MM.1S (cell line): ENCODE results near the gene ABCD1.
A peak's percentile ranks its signal among the peaks of the same experiment; 100 is the strongest.

ENCODE experiments used
- DNase-seq: peaks from one replicate; pipeline ENCODE4 v3.0.0-alpha.2; 2015
- H2AFZ ChIP-seq: fragments of 300-600 bp; sonication (generic); 2 replicates; pipeline ENCODE4 v1.6.0; 2016; ENCODE audit warnings: antibody characterized with exemption, low read length
- H3F3A ChIP-seq: fragments of 300-600 bp; sonication (generic); 2 replicates; pipeline ENCODE4 v1.6.1; 2016; ENCODE audit warnings: mild to moderate bottlenecking, antibody characterized with exemption, low read length, moderate library complexity, mixed read lengths; ENCODE audit not compliant: insufficient read depth
- H3K27ac ChIP-seq: fragments of 300-600 bp; sonication (generic); 2 replicates; pipeline ENCODE4 v1.5.1; 2016; ENCODE audit warnings: mild to moderate bottlenecking, low read length
- H3K27me3 ChIP-seq: fragments of 300-600 bp; sonication (generic); replicated peaks from 2 replicates; pipeline ENCODE4 v1.6.0; 2016; ENCODE audit warnings: low read length; ENCODE audit not compliant: insufficient read depth
- H3K36me3 ChIP-seq: fragments of 300-600 bp; sonication (generic); replicated peaks from 2 replicates; pipeline ENCODE4 v1.6.1; 2016; ENCODE audit warnings: mild to moderate bottlenecking, low read length, mixed read lengths; ENCODE audit not compliant: insufficient read depth
- H3K4me1 ChIP-seq: fragments of 300-600 bp; sonication (generic); 2 replicates; pipeline ENCODE4 v1.6.1; 2016; ENCODE audit warnings: low read length, mixed read lengths
- H3K4me2 ChIP-seq: fragments of 300-600 bp; sonication (generic); 2 replicates; pipeline ENCODE4 v1.6.0; 2016; ENCODE audit warnings: low read depth, low read length
- H3K4me3 ChIP-seq: fragments of 300-600 bp; sonication (generic); 2 replicates; pipeline ENCODE4 v1.5.1; 2016; ENCODE audit warnings: low read length, mixed read lengths
- H3K79me2 ChIP-seq: fragments of 300-600 bp; sonication (generic); 2 replicates; pipeline ENCODE4 v1.6.1; 2016; ENCODE audit warnings: mixed run types, low read length, mixed read lengths
- H3K9ac ChIP-seq: fragments of 300-600 bp; sonication (generic); 2 replicates; pipeline ENCODE4 v1.6.1; 2016; ENCODE audit warnings: low read length, mixed read lengths
- H3K9me2 ChIP-seq: fragments of 300-600 bp; sonication (generic); replicated peaks from 2 replicates; pipeline ENCODE4 v1.6.1; 2016; ENCODE audit warnings: mild to moderate bottlenecking, low read length, mixed read lengths; ENCODE audit not compliant: insufficient read depth
- H3K9me3 ChIP-seq: fragments of 300-600 bp; sonication (generic); replicated peaks from 2 replicates; pipeline ENCODE4 v1.6.1; 2016; ENCODE audit warnings: mild to moderate bottlenecking, low read length, mixed read lengths; ENCODE audit not compliant: insufficient read depth
- H4K20me1 ChIP-seq: fragments of 300-600 bp; sonication (generic); 2 replicates; pipeline ENCODE4 v1.6.1; 2016; ENCODE audit warnings: mild to moderate bottlenecking, low read length, moderate library complexity, mixed read lengths; ENCODE audit not compliant: insufficient read depth
- EZH2 ChIP-seq: fragments of 300-600 bp; sonication (generic); optimal IDR thresholded peaks from 2 replicates; pipeline ENCODE3; 2017; ENCODE audit warnings: low read depth, mild to moderate bottlenecking, antibody characterized with exemption, low read length, mixed read lengths
- EZH2phosphoT487 ChIP-seq: fragments of 300-600 bp; sonication (generic); IDR thresholded peaks from 2 replicates; pipeline ENCODE4 v1.6.1; 2018; ENCODE audit warnings: antibody characterized with exemption, low read length
- TF ChIP-seq, protein P1 (sequence below): fragments of 300-600 bp; sonication (generic); IDR thresholded peaks from 2 replicates; pipeline ENCODE4 v1.5.1; 2016; ENCODE audit warnings: antibody characterized with exemption, low read length, mixed read lengths

The ABCD1 gene

DNA sequence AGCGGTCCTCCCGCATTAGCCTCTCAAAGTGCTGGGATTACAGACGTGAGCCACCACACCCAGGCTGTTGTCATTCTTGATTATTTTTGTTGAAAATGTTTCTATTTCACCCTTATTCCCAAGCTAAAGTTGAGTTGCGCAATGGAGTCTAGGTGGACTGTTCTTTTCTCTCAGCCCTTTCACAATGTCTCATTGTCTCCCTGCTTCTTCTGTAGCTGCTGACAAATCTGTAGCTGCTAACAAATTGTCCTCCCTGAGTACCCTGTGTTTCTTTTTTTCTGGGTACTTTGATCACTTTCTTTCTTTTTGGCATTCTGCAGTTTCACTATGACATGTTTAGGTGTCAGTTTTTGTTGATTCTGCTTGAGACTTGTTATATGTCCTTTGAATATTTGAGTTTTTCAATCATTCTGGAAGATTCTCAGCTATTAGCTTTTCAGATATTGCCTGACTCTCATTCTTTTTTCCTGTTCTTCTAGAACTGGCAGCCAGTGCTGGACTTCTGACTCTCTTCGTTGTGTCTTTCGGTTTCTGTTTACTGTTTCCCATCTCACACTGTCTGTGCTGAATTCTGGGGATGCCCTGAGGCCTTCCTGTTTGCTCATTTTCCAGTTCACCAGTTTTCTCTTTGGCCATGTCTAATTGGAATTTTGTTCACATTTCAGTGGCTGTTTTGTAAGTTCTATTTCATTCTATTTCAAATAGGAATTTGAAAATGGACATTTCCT is 6.6 kb downstream of the ABCD1 start:
- no peaks in the 10 kb centered on the region for H3K27me3 ChIP-seq
- H3F3A ChIP-seq = peaks cover 9% of the 10 kb centered on the region
- peaks cover 23% of the 10 kb centered on the region for H3K4me1 ChIP-seq
- peak overlapping the region; percentile 18; the same call in 1 of the 2 replicates for H3K9ac ChIP-seq
- H4K20me1 ChIP-seq = no peaks in the 10 kb centered on the region
- H3K9me2 ChIP-seq = no peaks in the 10 kb centered on the region
- H3K36me3 ChIP-seq = no peaks in the 10 kb centered on the region
- peak overlapping the region; percentile 26; the same call in 1 of the 2 replicates for H3K4me3 ChIP-seq
- peak overlapping the region; percentile 76; the same call in 1 of the 2 replicates for H3K4me2 ChIP-seq
- H3K27ac ChIP-seq = peak overlapping the region; percentile 52; the same call in 1 of the 2 replicates
- peaks cover 3% of the 10 kb centered on the region; the same call in 1 of the 2 replicates for H3K79me2 ChIP-seq
- TF ChIP-seq EZH2 = no peak
- TF ChIP-seq, protein P1, sequence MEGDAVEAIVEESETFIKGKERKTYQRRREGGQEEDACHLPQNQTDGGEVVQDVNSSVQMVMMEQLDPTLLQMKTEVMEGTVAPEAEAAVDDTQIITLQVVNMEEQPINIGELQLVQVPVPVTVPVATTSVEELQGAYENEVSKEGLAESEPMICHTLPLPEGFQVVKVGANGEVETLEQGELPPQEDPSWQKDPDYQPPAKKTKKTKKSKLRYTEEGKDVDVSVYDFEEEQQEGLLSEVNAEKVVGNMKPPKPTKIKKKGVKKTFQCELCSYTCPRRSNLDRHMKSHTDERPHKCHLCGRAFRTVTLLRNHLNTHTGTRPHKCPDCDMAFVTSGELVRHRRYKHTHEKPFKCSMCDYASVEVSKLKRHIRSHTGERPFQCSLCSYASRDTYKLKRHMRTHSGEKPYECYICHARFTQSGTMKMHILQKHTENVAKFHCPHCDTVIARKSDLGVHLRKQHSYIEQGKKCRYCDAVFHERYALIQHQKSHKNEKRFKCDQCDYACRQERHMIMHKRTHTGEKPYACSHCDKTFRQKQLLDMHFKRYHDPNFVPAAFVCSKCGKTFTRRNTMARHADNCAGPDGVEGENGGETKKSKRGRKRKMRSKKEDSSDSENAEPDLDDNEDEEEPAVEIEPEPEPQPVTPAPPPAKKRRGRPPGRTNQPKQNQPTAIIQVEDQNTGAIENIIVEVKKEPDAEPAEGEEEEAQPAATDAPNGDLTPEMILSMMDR = no peak
- no peak for TF ChIP-seq EZH2phosphoT487
- H2AFZ ChIP-seq = no peak overlapping the region
- DNase-seq = peak; percentile 15
- no peaks in the 10 kb centered on the region for H3K9me3 ChIP-seq

DNA sequence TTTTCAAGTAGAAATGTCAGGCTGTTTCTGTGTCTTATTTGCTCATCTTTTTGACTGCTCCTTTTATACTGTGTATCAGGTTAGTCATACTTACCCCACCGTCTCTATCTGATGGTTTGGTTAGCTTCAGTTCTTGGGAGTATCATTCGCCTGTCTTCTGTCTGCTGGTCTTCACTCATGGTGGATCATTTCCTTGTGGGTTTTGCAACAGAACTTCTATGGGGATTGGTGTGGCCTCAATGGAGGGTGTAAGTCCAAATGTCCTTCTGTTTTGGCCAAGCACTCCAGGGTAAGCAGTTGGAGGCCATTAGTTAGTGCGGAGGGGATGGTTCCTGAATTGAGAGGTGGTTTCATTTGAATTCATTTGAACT is 7.2 kb downstream of the ABCD1 start:
- no peaks in the 10 kb centered on the region for H4K20me1 ChIP-seq
- H3K79me2 ChIP-seq = peaks cover 3% of the 10 kb centered on the region; the same call in 1 of the 2 replicates
- DNase-seq = no peak
- no peaks in the 10 kb centered on the region for H3K9me2 ChIP-seq
- H3K36me3 ChIP-seq = no peaks in the 10 kb centered on the region
- H3K4me2 ChIP-seq = peak overlapping the region; percentile 76; the same call in 1 of the 2 replicates
- no peak overlapping the region for H3K4me3 ChIP-seq
- no peaks in the 10 kb centered on the region for H3K27me3 ChIP-seq
- H2AFZ ChIP-seq = no peak overlapping the region
- H3K4me1 ChIP-seq = peaks cover 19% of the 10 kb centered on the region
- no peaks in the 10 kb centered on the region for H3K9me3 ChIP-seq
- no peak overlapping the region for H3K9ac ChIP-seq
- H3F3A ChIP-seq = peaks cover 9% of the 10 kb centered on the region
- TF ChIP-seq EZH2 = no peak
- TF ChIP-seq, protein P1 = no peak
- TF ChIP-seq EZH2phosphoT487 = no peak
- peak overlapping the region; percentile 52; the same call in 1 of the 2 replicates for H3K27ac ChIP-seq

- H3K27me3 ChIP-seq = no peaks in the 10 kb centered on the region
- no peak overlapping the region for H2AFZ ChIP-seq
- no peak overlapping the region for H3K4me2 ChIP-seq
- H3K9me2 ChIP-seq = no peaks in the 10 kb centered on the region
- peaks cover 14% of the 10 kb centered on the region for H3K4me1 ChIP-seq
- H3F3A ChIP-seq = peaks cover 9% of the 10 kb centered on the region
- H3K9me3 ChIP-seq = no peaks in the 10 kb centered on the region
- H3K79me2 ChIP-seq = peaks cover 3% of the 10 kb centered on the region; the same call in 1 of the 2 replicates
- no peaks in the 10 kb centered on the region for H3K36me3 ChIP-seq
- no peak overlapping the region for H3K4me3 ChIP-seq
- no peaks in the 10 kb centered on the region for H4K20me1 ChIP-seq
- no peak overlapping the region for H3K9ac ChIP-seq
- no peak for DNase-seq
- TF ChIP-seq EZH2 (no peak), EZH2phosphoT487 (no peak)
- TF ChIP-seq, protein P1 = no peak
- H3K27ac ChIP-seq = no peak overlapping the region
These were observed 7.7 kb downstream of the ABCD1 start for GRCh38 chrX:153732401-153732800.
